CD1c-positive myeloid dendritic cell (primary cell): Measurements from ENCODE around the gene LRRC8A.
"Not testable (repeated sequence)": the region's sequence is repeated elsewhere in the genome, so short reads cannot be mapped to it uniquely, and the experiment has no call there.

Source experiments
- DNase-seq: peaks from one replicate; pipeline ENCODE4 v3.0.0-alpha.2; 2016; ENCODE audit errors: extremely low spot score

LRRC8A gene

DNA sequence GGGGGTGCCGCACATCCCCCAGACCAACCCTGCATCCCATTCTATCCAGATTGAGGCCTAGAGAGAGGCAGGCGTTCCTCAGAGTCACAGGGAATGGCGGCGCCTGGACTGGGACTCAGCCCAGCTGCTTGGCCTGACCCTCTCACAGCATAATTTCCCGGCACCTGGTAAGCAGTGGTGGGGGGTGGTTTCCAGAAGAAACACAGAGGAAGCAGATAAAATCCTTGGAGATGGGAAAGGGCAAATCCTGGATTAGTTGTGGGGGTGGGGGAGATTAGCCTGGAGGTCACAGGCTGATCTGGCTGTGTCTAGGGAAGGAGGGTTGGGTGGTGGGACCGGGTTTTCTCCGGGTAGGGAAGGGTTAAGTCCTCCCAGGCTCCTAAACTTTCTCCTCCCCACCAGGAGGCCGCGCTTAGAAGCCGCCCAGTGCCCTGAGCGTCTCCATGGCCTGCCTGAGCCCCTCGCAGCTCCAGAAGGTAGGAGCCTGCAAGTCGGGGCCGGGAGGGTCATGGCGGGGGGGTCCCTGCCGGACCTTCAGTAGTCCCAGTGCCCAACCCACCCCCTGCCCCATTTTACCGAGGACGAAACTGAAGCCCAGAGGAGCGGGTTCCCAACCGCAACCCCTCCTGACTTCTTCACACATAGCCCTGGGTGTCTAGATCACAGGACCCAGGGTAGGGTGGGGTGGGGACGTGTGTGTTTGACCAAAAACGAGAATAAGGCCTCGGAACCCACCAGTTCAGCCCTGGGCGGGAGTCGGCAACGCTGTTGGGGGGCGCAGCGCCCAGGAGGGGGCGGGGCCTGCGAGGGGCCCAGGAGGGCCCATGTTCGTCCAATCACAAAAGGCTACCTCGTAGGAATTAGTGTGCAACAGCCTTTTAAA, 40.2 kb downstream of the LRRC8A start:
- no peak for DNase-seq

GRCh38 chr9:128923493-128923883, 41.6 kb downstream of the LRRC8A start:
- no peak for DNase-seq

GRCh38 chr9:128927731-128928411, 45.9 kb downstream of the LRRC8A start:
- peak; percentile 47 for DNase-seq

GRCh38 chr9:128928624-128929023, 46.7 kb downstream of the LRRC8A start:
- DNase-seq: peak; percentile 22

DNA sequence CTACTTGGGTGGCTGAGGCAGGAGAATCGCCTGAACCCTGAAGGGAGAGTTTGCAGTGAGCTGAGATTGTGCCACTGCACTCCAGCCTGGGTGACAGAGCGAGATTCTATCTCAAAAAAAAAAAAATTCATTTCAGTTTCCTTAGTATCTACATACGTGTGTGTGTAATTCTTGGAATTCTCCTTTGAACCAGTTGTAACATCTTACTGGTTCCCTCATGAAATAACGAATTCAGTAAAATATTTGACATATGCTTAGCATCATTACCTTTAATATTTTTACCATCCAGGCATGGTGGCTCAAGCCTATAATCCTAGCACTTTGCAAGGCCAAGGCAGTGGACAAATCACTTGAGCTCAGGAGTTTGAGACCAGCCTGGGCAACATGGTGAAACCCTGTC, 47.6 kb downstream of the LRRC8A start:
- no peak for DNase-seq

- DNase-seq: no peak
Measured at GRCh38 chr9:128933731-128934130, 51.8 kb downstream of the LRRC8A start.

- no peak for DNase-seq
Measured at GRCh38 chr9:128936171-128936865, 54.4 kb downstream of the LRRC8A start.

DNA sequence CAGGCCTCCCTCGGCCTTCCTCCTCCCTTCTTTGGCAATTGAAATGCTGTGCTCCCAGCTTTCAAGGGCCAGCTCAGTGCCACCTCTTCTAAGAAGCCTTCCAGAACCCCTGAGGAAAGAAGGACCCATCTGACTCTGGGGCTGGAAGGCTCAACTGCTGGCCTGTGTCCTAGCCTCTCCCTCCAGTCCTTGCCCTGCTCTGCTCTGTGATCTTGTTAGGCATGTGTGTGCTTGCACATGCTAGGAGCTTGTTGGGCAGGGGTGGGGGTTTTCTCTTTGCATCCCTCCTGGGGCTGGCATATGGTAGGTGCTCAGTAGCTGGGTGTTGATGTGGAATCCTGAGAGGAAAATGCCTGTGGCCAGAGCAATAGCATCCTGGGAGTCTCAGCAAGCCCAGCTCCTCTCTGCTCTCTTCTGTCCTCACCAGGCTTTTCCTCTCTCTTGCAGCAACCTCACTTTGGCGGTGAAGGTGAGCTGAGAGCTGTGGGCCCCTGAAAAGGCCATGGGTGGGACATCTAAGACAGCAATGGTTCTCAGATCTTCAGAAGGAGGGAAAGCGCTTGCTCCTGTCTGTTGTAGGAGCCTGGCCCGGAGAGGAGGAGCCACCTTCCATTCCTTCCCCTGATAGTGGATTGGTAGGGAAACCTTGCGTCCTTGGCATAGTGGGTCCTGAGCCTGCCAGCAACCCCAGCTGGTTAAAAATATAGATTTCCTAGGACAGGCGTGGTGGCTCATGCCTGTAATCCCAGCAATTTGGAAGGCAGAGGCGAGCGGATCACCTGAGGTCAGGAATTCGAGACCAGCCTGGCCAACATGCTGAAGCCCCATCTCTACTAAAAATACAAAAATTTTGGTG, 55.6 kb downstream of the LRRC8A start:
- no peak for DNase-seq

DNA sequence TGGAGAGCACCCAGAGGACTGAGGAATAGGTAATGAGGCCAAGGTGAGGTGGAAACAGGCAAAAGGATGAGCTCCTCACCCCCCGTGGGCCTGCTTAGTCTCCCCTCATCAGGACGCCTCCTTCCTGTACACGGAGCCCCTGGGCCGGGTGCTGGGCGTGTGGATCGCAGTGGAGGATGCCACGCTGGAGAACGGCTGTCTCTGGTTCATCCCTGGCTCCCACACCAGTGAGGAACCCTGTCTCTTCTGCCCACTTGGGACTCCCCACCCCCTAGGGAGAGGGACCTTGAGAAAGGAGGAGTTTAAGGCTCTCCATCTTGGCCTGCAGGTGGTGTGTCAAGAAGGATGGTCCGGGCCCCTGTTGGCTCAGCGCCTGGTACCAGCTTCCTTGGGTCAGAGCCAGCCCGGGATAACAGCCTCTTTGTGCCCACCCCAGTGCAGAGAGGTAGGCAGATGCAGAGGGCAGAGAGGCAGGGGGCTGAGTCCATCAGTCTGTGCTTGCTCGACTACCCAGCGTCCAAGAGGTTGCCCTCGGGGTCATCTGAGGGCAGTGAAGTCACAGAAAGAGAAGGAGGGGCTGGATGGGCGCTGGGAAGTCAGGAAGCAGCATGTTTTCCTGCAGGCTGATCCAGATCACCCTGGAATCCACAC, 58.5 kb downstream of the LRRC8A start:
- no peak for DNase-seq

- DNase-seq: no peak
Measured at GRCh38 chr9:128940946-128941755, 59.2 kb downstream of the LRRC8A start.

DNA sequence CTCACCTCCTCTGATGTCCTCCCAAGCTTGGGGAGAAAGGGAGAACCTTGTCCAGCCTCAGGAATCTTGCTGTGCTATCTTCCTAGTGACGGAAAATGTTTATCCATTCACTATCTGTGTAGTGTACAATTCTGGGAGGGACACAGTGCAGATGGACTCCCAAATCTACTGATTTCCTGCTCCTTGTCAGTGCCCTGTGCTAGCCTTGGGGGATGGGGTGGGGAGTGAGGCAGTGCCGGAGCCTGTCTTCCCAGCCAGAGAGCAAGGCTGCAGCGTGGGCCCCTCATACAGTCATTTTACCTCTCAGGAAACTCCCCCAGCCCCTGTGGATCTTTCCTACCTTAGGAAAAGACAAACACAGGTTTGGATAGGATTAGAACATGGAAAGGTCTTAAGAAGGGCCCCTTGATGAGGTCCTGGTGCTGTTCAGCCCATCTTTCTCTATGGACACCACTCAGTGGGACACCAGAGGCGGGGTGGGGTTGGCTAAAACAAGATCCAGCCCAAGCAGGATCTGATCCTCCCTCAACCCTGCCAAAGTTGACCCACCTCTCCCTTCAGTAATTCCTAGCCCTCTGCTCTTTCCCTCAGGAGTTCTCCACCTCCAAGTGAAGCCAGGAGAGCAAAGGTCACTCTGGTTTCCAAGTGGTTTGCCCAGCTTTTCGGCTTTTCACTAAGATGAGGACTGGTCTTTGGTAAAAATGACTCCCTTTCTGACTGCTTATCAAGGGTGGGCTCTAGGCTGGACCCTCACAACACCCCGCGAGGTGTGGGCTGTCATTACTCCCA, 62.1 kb downstream of the LRRC8A start:
- DNase-seq: no peak

GRCh38 chr9:128944966-128945365, 63.0 kb downstream of the LRRC8A start:
- DNase-seq: not testable (repeated sequence)

- DNase-seq: no peak
Measured at GRCh38 chr9:128945798-128946501, 64.0 kb downstream of the LRRC8A start.

DNA sequence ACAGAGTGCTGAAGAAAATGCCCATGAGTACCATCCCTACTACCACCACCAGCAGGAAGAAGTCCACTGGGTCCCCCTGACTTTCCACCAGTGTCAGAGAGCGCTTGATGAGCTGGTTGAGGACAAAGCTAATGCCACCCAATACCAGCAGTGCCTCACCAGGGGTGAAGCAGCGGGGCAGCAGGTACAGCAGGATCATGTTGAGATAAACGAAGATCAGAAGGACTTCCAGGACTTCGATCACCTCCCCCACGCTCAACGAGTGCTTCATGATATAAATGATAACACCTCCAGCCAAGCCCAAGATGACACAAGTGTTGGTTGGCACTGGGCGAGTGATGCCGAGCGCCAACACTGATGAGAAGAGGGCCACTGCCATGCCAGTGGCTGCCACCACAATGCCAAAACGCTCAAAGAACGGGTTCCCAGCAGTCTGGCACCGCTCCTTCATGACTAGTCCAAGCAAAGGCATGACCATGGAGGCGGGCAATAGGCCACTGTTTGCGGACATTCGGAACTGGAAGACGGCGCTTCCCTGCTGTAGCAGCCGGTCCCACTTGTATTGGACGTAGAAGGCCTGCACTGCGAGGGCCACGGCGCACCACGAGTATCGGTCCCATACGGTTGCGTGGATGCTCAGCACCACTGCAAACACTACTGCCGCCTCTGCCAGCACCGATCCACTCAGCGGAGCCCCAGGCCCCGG, 64.8 kb downstream of the LRRC8A start:
- DNase-seq: peak; percentile 3

- no peak for DNase-seq
Measured at GRCh38 chr9:128947277-128947526, 65.3 kb downstream of the LRRC8A start.

DNA sequence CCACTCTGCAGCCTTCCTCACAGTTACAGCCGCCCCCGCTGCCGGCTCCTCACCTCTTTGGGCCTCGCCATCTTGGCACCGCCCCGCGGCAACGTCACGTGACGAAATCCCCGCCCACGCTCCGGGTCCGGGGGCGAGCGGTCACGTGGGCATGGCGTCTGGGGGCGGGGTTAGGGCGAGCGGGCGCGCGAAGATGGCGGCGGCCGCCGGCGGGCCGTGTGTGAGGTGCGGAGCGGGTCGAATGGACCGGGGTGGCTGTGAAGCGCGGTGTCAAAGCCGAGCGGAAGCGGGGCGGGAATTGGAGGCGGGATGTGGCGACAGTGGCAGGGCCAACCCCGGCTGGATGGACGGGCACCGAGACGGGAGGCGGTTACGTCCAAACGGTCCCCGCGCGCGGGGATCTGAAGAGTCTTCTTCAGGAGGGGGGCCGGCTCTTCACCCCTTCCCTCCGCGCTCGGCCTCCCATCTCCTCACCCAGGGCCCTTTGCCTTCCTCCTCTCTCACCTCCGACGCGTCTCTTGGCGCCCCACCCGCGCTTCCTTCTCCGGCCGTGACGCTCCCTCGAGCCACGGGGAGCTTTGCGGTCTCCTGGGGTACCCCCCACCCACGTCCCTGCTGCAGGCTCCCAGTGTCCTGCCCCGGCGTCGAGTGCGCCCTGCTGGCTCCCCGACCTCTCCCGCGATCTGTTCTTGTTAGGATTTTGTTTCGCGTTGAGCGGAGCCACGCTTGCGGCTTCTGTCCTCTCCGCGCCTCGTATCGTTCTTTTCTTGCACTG, 65.8 kb downstream of the LRRC8A start, which contains the start of the genes DOLK and NUP188:
TSS of gene DOLK (minus strand) at position 77 of the 775 bp plus-strand sequence. CDS start 300 bp downstream, outside the sequence.
TSS of gene NUP188 (plus strand) at position 173 of the 775 bp plus-strand sequence. CDS start at position 194, 21 bp downstream.
- peak; percentile 100 for DNase-seq

GRCh38 chr9:128961403-128961802, 79.5 kb downstream of the LRRC8A start:
- DNase-seq: not testable (repeated sequence)
